Left lung (tissue), 10 donors: Measurements from ENCODE around the gene FOSL1. TPM values are rescaled to one million over a fixed set of nuclear protein-coding genes. Genes with fewer than 3 reads are reported as not detected.

Experiments used
- ATAC-seq: fragments of 200-7000 bp; cut with Tn5 transposase; one replicate; pipeline ENCODE4 v1.9.1; 2020; ENCODE audit warnings: moderate library complexity
- DNase-seq, 4 donors: peaks; one replicate each; pipeline ENCODE4 v3.0.0-alpha.2; 2013 to 2020
- H3K27ac ChIP-seq, 2 donors: fragments of 200-600 bp; sonication (generic) in 1 of 2; one replicate each; pipeline versions ENCODE4 v1.5.0 to v1.8.0; 2020 to 2021
- H3K27me3 ChIP-seq, 2 donors: fragments of 200-600 bp; sonication (generic) in 1 of 2; one replicate each; pipeline versions ENCODE4 v1.5.0 to v1.8.0; 2020 to 2021
- H3K36me3 ChIP-seq, 2 donors: fragments of 200-600 bp; sonication (generic) in 1 of 2; one replicate each; pipeline versions ENCODE4 v1.5.0 to v1.8.0; 2020 to 2021
- H3K4me1 ChIP-seq, 2 donors: fragments of 200-600 bp; one replicate each; pipeline ENCODE4 v1.8.0; 2021
- H3K4me3 ChIP-seq, 2 donors: fragments of 200-600 bp; sonication (generic) in 1 of 2; one replicate each; pipeline versions ENCODE4 v1.5.0 to v1.8.0; 2020 to 2021; ENCODE audit warnings: mild to moderate bottlenecking in 1 of 2
- H3K9me3 ChIP-seq, 2 donors: fragments of 200-600 bp; sonication (generic) in 1 of 2; one replicate each; pipeline versions ENCODE4 v1.5.0 to v1.8.0; 2020 to 2021
- intact Hi-C, 2 donors: fragments of 100-400 bp; cut with DNase I; formaldehyde crosslinking; loops; one replicate each; pipeline versions ENCODE4 v1.11.2 to v1.14.2; 2022
- polyA plus RNA-seq, 6 donors: library from polyadenylated mRNA; unstranded; fragments of 120-200 nt; gene quantifications; one replicate each; pipeline ENCODE4 v1.2.1, GENCODE V29; 2013; ENCODE audit not compliant: insufficient read length in 6 of 6
- total RNA-seq, 2 donors: library from RNA; stranded (reverse); fragmentation: NEBNext Ultra II Directional; extraction: Animal tissue kit (Norgen Biotek cat#: 25700); gene quantifications; one replicate each; pipeline ENCODE4 v1.2.1, GENCODE V29; 2021
- TF ChIP-seq, protein P1 (sequence below), 2 donors: fragments of 200-600 bp; sonication (generic) in 1 of 2; IDR thresholded peaks; one replicate each; pipeline versions ENCODE4 v1.5.0 to v1.8.0; 2021; ENCODE audit warnings: antibody characterized with exemption in 2 of 2
- donor health status: DM: no; HTN: yes; CAD: no.
- donor health status: DM: no; HTN: no; CAD: no.

Gene FOSL1
- total and polyA plus RNA-seq, 8 donors = 0.17 to 16.3 (median 0.22) TPM; not detected in 2

DNA sequence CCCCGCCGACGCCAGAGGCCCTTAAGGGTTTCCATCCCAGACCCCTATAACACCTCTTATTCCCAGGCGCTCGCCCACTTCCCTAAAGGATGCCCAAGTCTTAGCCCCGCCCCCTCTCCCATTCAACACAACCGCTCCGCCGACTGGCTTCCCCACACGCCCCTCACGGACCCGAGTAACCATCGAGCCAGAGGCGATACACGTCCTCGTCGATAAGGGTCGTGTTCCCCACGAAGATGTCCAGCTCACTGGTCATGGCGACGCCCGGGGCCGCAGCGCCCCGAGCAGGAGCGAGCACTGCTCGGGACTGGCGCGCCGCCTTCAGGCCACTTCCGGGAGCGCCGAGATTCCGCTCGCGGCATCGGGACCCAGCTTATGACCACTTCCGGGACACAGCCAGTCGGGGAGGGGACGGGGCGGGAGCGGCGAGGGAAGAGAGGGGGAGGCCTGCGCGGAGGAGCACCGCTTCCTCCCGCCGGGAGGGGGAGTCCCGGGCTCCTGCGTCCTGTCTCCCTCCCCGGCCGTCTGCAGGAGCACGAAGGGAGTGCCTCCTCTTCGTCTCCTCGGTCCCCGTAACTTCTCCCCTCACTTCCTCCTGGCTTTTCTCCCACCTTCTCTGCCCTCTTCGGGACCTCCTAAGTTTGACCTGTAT lies 11.9 kb downstream of the FOSL1 start, which contains the start of gene FIBP:
TSS of gene FIBP (minus strand) at position 309 of the 652 bp plus-strand sequence. CDS start at position 256, 53 bp downstream.
- intact Hi-C loops = loop anchor here in 1 of 2 donors (10.0 kb wide), 1 partner anchor 97 kb away; no protein-coding TSS in a partner anchor
- H3K4me1 ChIP-seq = peaks cover 20 to 74% of the 10 kb centered on the region in 2 donors
- peak within 1 kb of the TSS; percentile 73 to 87 for H3K4me3 ChIP-seq
- peak within 1 kb of the TSS; percentile 95 to 97 for H3K27ac ChIP-seq
- ATAC-seq = peak; percentile 86
- DNase-seq = peak; percentile 96 to 99 (median 98)
- H3K27me3 ChIP-seq = no peaks in the 10 kb centered on the region
- TF ChIP-seq, protein P1, sequence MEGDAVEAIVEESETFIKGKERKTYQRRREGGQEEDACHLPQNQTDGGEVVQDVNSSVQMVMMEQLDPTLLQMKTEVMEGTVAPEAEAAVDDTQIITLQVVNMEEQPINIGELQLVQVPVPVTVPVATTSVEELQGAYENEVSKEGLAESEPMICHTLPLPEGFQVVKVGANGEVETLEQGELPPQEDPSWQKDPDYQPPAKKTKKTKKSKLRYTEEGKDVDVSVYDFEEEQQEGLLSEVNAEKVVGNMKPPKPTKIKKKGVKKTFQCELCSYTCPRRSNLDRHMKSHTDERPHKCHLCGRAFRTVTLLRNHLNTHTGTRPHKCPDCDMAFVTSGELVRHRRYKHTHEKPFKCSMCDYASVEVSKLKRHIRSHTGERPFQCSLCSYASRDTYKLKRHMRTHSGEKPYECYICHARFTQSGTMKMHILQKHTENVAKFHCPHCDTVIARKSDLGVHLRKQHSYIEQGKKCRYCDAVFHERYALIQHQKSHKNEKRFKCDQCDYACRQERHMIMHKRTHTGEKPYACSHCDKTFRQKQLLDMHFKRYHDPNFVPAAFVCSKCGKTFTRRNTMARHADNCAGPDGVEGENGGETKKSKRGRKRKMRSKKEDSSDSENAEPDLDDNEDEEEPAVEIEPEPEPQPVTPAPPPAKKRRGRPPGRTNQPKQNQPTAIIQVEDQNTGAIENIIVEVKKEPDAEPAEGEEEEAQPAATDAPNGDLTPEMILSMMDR (IDR thresholded peaks at IDR 0.05) = peak; percentile 64 to 95
- peaks cover 0 to 46% of the 10 kb centered on the region in 2 donors for H3K36me3 ChIP-seq
- H3K9me3 ChIP-seq = no peaks in the 10 kb centered on the region

DNA sequence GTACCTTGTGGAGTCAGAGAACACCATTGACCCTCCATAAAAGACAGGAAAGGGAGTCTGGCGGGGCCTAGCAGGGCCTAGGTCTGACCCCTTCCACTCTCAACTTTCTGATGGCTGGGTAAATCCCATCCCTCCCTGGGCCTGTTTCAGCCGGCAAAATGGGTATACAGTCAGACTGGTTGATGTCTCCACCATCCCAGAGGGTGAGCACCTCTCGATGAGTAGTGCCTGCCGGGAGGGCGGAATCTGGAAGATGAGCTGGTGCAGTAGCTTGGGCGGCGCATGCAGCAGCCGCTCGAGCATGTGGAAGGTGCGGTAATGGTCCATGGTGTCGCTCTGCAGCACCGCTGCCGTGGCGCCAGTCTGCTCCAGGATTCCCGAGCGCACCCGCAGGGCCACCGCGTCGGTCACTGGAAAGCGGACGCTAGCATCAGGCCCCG lies 12.4 kb downstream of the FOSL1 start:
- peaks cover 0 to 51% of the 10 kb centered on the region in 2 donors for H3K36me3 ChIP-seq
- H3K9me3 ChIP-seq = no peaks in the 10 kb centered on the region
- TF ChIP-seq, protein P1 (IDR thresholded peaks at IDR 0.05) = no peak
- ATAC-seq (no peak), DNase-seq (peak in 2 of 4 donors; percentile 19 to 86)
- intact Hi-C loops = loop anchor here in 1 of 2 donors (10.0 kb wide), 1 partner anchor 97 kb away; no protein-coding TSS in a partner anchor
- H3K27me3 ChIP-seq = no peaks in the 10 kb centered on the region
- peak overlapping the region; percentile 73 to 87 for H3K4me3 ChIP-seq
- peaks cover 20 to 69% of the 10 kb centered on the region in 2 donors for H3K4me1 ChIP-seq
- peak overlapping the region; percentile 95 to 97 for H3K27ac ChIP-seq

DNA sequence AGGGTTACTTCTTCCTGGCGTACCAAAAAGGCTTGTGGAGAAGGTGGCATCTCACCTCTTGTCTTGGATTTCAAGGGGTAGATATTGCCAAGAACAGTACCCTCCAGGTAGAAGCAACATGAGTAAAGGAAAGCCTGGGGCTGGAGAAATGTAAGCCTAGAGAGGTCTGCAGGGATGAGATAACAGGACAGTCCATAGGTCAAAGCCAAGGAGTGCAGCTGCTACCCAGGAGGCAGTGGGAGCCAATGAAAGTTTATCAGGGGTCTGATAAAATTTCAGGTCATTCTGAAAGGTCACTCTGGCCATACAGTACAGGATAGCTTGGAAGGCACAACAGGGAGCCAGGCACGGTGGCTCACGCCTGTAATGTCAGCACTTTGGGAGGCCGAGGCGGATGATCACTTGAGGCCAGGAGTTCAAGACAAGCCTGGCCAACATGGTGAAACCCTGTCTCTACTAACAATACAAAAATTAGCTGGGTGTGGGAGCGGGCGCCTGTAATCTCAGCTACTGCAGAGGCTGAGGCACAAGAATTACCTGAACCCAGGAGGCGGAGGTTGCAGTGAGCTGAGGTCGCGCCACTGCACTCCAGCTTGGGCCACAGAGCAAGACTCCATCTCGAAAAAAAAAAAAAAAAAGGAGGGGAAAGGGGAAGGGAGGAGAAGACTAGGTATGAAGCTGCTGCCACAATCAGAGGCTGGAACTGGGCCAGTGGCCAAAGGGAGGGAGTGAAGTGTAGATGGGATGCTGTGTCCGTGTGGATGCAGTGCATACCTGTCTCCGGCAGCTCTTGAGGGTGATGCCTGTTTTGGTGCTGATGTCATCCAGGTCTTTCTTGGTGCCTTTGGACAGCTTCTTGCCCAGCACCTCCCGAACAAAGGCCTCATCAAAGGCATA lies 13.1 kb downstream of the FOSL1 start:
- Histone ChIP-seq H3K4me1 (peaks cover 20 to 62% of the 10 kb centered on the region in 2 donors), H3K36me3 (peaks cover 0 to 51% of the 10 kb centered on the region in 2 donors), H3K27me3 (no peaks in the 10 kb centered on the region), H3K4me3 (peak overlapping the region; percentile 73 to 87), H3K9me3 (no peaks in the 10 kb centered on the region), H3K27ac (peak overlapping the region in 1 of 2 donors; percentile 97)
- ATAC-seq (no peak), DNase-seq (peak in 1 of 4 donors; percentile 17)
- TF ChIP-seq, protein P1 (IDR thresholded peaks at IDR 0.05) = no peak
- intact Hi-C loops = loop anchor here in 1 of 2 donors (10.0 kb wide), 1 partner anchor 98 kb away; no protein-coding TSS in a partner anchor

DNA sequence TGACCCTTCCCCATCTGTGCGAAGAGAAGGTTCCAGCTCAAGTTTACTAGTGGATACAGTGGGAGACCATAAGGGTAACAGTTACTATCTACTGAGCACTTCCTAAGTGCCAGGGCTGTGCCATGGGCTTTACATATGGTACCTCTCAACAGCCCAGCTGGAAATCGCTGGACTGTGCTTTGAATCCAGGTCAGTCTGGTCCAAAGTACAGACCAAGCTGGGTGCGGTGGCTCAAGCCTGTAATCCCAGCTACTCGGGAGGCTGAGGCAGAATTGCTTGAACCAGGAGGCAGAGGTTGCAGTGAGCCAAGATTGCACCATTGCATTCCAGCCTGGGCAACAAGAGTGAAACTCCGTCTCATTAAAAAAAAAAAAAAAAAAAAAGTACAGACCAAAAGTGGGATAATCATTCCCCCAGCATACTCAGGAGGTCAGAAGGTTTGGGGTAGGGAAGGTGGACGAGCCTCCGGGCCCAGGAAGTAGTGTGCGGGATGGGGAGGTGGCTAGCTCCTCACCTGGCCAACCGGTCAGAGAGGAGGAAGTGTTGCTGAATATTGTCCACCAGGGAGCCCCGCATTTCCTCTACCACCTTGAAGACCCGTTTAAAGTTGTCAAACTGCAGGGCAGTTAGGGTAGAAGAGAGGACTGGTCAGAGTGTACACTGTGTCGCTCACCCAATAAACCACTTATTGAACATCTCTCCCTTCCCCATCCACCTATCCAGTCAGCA lies 14.2 kb downstream of the FOSL1 start:
- H3K9me3 ChIP-seq = no peaks in the 10 kb centered on the region
- intact Hi-C loops = loop anchor here in 1 of 2 donors (10.0 kb wide), 1 partner anchor 99 kb away; no protein-coding TSS in a partner anchor
- ATAC-seq (no peak), DNase-seq (peak in 1 of 4 donors; percentile 20)
- H3K27me3 ChIP-seq = no peaks in the 10 kb centered on the region
- TF ChIP-seq, protein P1 (IDR thresholded peaks at IDR 0.05) = no peak
- H3K36me3 ChIP-seq = peaks cover 0 to 49% of the 10 kb centered on the region in 2 donors
- H3K4me3 ChIP-seq = no peak overlapping the region
- H3K27ac ChIP-seq = no peak overlapping the region
- peaks cover 14 to 51% of the 10 kb centered on the region in 2 donors for H3K4me1 ChIP-seq
